D721Med (cell line): ENCODE data around the gene TM4SF5.

Experiments used
- DNase-seq: peaks from one replicate; pipeline ENCODE4 v3.0.0; 2011; ENCODE audit warnings: low spot score; ENCODE audit not compliant: insufficient read length
- FAIRE-seq: peaks from 2 replicates; lab custom pipeline; 2011; peaks lifted over from hg19 to GRCh38; lab: Jason Lieb, UNC
- CTCF ChIP-seq: IDR thresholded peaks from 2 replicates; pipeline ENCODE4 v1.5.1; 2012; ENCODE audit warnings: mild to moderate bottlenecking, control low read depth; ENCODE audit not compliant: insufficient read depth; ENCODE audit errors: missing control alignments

The TM4SF5 gene

DNA sequence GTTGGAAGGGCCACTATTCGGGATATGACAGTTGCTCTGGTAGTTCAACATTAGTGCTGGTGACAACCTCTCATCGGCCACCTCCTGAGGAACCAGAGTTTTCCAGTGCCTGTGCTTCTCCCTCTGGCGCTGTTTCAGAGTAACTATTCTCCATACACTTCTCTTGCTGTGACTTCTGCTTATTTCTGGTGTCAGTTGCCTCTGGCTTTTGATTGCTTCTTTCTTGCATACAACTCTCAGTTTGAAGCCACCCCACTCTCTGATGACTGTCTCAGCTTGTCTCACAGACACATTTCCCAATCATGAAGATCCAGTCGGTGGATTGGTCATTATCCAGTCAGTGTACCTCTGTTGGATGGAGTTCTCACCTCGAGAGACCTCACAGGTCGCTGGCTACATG, 3.4 kb upstream of the TM4SF5 start:
- TF ChIP-seq CTCF: no peak
- FAIRE-seq (no peak), DNase-seq (no peak)

- no peak for DNase-seq
- no peak for FAIRE-seq
- no peak for TF ChIP-seq CTCF
Measured at GRCh38 chr17:4769628-4770027, 2.1 kb upstream of the TM4SF5 start.

- no peak for TF ChIP-seq CTCF
- no peak for DNase-seq
- FAIRE-seq: no peak
Measured at GRCh38 chr17:4772235-4772613, 538 bp downstream of the TM4SF5 start.

DNA sequence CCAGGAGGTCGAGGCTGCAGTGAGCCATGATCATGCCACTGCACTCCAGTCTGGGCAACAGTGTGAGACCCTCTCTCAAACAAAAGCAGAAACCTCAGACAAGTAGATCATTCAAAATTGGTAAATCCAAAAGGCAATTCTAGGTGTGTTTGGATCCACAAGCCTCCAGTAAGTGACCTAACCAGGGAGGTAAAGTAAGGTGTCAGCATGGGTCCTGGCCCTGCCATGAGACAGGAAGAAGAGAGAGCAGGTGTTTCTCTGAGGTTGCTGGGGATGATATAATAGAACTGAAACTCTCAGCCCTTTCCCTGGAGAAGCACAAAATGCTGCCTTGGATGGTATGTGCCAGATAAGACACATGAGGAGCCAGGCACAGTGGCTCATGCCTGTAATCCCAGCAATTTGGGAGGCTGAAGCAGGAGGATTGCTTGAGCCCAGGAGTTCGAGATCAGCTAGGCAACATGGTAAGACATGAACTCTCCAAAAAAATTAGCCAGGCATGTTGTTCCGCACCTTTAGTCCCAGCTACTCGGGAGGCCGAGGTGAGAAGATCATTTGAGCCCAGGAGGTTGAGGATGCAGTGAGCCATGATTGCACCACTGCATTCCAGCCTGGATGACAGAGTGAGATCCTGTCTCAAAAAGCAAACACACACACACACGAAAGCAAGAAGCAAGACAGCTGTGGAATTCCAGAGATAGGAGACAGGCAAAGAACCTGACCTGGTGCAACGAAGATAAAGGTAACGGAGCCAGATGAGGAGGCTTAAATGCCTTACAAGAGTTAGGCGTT, 6.5 kb downstream of the TM4SF5 start:
- no peak for TF ChIP-seq CTCF
- FAIRE-seq (no peak), DNase-seq (no peak)

GRCh38 chr17:4780325-4780955, 8.8 kb downstream of the TM4SF5 start:
- TF ChIP-seq CTCF: no peak
- DNase-seq: no peak
- FAIRE-seq: no peak

GRCh38 chr17:4782652-4783051, 11.0 kb downstream of the TM4SF5 start:
- no peak for TF ChIP-seq CTCF
- FAIRE-seq (no peak), DNase-seq (no peak)
